Measurements from ENCODE around the gene DTD1. TPM values are rescaled to one million over a fixed set of nuclear protein-coding genes. Genes with fewer than 3 reads are reported as not detected.

DTD1 gene
- total and polyA plus RNA-seq, 2 of the 13 experiments (the other 11 are each of a cell fraction or from before 2014, with no cell fraction given): 41.2 to 79.3 TPM

DNA sequence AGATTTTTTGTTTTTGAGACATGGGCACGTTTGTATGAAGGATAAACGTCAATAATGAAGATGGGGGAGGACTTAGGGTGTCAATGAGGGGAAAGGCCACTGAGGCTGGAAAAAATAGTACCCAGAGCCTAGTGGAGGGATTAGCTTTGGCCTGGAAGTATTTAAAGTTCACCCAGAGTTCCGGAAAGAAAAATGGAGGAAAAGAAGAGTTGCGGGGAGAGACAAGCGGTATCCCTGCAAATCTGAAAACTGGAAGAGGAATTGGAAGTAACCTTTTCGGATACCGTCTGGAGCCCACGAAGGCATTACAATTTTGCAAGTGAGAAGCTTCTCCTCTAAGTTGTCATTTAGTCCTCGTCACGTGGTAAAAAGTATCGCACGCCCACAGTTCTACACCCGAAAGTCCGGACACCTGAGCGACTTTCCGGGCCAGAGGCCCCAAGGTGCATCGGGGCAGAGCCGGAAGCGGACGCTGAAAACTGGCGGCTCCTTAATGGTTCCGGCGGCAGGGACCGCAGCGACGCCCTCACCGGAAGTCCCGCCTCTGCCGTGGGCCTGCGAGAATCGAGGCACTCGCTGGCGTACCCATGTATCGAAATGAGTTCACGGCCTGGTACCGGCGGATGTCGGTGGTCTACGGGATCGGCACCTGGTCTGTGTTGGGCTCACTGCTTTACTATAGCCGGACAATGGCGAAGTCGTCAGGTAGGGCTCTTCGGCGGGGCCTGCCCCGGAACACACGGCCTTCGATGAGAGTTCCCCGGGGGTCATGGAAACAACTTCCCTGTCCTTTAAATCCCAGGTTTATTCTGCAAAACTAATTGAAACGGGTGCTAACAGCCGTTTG, 20.7 kb upstream of the DTD1 start, which contains the start of gene SMIM26 (continued):
- TF ChIP-seq, protein P1, sequence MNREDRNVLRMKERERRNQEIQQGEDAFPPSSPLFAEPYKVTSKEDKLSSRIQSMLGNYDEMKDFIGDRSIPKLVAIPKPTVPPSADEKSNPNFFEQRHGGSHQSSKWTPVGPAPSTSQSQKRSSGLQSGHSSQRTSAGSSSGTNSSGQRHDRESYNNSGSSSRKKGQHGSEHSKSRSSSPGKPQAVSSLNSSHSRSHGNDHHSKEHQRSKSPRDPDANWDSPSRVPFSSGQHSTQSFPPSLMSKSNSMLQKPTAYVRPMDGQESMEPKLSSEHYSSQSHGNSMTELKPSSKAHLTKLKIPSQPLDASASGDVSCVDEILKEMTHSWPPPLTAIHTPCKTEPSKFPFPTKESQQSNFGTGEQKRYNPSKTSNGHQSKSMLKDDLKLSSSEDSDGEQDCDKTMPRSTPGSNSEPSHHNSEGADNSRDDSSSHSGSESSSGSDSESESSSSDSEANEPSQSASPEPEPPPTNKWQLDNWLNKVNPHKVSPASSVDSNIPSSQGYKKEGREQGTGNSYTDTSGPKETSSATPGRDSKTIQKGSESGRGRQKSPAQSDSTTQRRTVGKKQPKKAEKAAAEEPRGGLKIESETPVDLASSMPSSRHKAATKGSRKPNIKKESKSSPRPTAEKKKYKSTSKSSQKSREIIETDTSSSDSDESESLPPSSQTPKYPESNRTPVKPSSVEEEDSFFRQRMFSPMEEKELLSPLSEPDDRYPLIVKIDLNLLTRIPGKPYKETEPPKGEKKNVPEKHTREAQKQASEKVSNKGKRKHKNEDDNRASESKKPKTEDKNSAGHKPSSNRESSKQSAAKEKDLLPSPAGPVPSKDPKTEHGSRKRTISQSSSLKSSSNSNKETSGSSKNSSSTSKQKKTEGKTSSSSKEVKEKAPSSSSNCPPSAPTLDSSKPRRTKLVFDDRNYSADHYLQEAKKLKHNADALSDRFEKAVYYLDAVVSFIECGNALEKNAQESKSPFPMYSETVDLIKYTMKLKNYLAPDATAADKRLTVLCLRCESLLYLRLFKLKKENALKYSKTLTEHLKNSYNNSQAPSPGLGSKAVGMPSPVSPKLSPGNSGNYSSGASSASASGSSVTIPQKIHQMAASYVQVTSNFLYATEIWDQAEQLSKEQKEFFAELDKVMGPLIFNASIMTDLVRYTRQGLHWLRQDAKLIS (CRISPR knock-in tag; IDR thresholded peaks at IDR 0.05): no peak
- TF ChIP-seq ZC3H13 (CRISPR knock-in tag; IDR thresholded peaks at IDR 0.05) (peak; percentile 76; the same call in 1 of the 2 replicates), TAF1 (CRISPR knock-in tag; IDR thresholded peaks at IDR 0.05) (peak; percentile 96), FOXC1 (CRISPR knock-in tag; IDR thresholded peaks at IDR 0.05; ENCODE audit: borderline replicate concordance) (peak; percentile 94; the same call in 1 of the 2 replicates), ZNF777 (CRISPR knock-in tag; IDR thresholded peaks at IDR 0.05) (peak; percentile 75; the same call in 1 of the 2 replicates), SALL2 (CRISPR knock-in tag; IDR thresholded peaks at IDR 0.05) (peak; percentile 98)
- TF ChIP-seq, protein P2, sequence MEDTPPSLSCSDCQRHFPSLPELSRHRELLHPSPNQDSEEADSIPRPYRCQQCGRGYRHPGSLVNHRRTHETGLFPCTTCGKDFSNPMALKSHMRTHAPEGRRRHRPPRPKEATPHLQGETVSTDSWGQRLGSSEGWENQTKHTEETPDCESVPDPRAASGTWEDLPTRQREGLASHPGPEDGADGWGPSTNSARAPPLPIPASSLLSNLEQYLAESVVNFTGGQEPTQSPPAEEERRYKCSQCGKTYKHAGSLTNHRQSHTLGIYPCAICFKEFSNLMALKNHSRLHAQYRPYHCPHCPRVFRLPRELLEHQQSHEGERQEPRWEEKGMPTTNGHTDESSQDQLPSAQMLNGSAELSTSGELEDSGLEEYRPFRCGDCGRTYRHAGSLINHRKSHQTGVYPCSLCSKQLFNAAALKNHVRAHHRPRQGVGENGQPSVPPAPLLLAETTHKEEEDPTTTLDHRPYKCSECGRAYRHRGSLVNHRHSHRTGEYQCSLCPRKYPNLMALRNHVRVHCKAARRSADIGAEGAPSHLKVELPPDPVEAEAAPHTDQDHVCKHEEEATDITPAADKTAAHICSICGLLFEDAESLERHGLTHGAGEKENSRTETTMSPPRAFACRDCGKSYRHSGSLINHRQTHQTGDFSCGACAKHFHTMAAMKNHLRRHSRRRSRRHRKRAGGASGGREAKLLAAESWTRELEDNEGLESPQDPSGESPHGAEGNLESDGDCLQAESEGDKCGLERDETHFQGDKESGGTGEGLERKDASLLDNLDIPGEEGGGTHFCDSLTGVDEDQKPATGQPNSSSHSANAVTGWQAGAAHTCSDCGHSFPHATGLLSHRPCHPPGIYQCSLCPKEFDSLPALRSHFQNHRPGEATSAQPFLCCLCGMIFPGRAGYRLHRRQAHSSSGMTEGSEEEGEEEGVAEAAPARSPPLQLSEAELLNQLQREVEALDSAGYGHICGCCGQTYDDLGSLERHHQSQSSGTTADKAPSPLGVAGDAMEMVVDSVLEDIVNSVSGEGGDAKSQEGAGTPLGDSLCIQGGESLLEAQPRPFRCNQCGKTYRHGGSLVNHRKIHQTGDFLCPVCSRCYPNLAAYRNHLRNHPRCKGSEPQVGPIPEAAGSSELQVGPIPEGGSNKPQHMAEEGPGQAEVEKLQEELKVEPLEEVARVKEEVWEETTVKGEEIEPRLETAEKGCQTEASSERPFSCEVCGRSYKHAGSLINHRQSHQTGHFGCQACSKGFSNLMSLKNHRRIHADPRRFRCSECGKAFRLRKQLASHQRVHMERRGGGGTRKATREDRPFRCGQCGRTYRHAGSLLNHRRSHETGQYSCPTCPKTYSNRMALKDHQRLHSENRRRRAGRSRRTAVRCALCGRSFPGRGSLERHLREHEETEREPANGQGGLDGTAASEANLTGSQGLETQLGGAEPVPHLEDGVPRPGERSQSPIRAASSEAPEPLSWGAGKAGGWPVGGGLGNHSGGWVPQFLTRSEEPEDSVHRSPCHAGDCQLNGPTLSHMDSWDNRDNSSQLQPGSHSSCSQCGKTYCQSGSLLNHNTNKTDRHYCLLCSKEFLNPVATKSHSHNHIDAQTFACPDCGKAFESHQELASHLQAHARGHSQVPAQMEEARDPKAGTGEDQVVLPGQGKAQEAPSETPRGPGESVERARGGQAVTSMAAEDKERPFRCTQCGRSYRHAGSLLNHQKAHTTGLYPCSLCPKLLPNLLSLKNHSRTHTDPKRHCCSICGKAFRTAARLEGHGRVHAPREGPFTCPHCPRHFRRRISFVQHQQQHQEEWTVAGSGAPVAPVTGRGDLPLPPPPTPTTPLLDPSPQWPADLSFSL (CRISPR knock-in tag; IDR thresholded peaks at IDR 0.05): no peak; the same call in 1 of the 2 replicates
- TF ChIP-seq, protein P3, sequence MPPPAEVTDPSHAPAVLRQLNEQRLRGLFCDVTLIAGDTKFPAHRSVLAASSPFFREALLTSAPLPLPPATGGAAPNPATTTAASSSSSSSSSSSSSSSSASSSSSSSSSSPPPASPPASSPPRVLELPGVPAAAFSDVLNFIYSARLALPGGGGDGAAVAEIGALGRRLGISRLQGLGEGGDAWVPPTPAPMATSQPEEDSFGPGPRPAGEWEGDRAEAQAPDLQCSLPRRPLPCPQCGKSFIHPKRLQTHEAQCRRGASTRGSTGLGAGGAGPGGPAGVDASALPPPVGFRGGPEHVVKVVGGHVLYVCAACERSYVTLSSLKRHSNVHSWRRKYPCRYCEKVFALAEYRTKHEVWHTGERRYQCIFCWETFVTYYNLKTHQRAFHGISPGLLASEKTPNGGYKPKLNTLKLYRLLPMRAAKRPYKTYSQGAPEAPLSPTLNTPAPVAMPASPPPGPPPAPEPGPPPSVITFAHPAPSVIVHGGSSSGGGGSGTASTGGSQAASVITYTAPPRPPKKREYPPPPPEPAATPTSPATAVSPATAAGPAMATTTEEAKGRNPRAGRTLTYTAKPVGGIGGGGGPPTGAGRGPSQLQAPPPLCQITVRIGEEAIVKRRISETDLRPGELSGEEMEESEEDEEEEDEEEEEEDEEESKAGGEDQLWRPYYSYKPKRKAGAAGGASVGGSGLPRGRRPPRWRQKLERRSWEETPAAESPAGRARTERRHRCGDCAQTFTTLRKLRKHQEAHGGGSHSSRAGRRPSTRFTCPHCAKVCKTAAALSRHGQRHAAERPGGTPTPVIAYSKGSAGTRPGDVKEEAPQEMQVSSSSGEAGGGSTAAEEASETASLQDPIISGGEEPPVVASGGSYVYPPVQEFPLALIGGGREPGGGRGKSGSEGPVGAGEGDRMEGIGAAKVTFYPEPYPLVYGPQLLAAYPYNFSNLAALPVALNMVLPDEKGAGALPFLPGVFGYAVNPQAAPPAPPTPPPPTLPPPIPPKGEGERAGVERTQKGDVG (CRISPR knock-in tag; IDR thresholded peaks at IDR 0.05; ENCODE audit: borderline replicate concordance): peak; percentile 97
- TF ChIP-seq, protein P4, sequence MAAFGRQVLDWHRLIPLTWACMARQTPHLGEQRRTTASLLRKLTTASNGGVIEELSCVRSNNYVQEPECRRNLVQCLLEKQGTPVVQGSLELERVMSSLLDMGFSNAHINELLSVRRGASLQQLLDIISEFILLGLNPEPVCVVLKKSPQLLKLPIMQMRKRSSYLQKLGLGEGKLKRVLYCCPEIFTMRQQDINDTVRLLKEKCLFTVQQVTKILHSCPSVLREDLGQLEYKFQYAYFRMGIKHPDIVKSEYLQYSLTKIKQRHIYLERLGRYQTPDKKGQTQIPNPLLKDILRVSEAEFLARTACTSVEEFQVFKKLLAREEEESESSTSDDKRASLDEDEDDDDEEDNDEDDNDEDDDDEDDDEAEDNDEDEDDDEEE (CRISPR knock-in tag; IDR thresholded peaks at IDR 0.05): no peak
